GM11168 (cell line): ENCODE measurements around the gene NEAT1.

Source experiments
- in situ Hi-C: fragments of 300-500 bp; cut with MboI; formaldehyde crosslinking; loops from one replicate; pipeline ENCODE4 v1.12.0; 2022; ENCODE audit warnings: low sequenced_read_pairs; ENCODE audit not compliant: unreplicated experiment

The NEAT1 gene

DNA sequence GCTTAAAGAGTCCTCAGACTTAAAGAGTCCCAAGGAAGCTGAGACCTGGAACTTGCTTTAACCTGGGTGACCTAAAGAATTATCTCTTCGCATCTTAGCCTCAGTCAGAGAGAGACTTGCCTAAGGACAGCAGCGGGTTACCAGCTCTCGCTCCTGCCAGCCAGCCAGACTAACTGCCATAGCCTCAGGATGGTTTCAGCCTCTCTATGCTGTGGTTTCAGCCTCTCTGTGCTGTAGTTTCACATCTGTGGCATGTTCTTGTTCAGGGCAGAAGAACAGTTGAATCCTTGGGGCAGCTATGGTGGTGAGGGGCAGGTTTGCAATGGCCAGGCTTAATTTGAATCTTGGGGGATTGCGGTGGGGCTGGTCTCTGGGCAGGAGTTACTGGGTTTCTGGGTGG, 33.9 kb upstream of the NEAT1 start:
- in situ Hi-C loops: no loop called here

DNA sequence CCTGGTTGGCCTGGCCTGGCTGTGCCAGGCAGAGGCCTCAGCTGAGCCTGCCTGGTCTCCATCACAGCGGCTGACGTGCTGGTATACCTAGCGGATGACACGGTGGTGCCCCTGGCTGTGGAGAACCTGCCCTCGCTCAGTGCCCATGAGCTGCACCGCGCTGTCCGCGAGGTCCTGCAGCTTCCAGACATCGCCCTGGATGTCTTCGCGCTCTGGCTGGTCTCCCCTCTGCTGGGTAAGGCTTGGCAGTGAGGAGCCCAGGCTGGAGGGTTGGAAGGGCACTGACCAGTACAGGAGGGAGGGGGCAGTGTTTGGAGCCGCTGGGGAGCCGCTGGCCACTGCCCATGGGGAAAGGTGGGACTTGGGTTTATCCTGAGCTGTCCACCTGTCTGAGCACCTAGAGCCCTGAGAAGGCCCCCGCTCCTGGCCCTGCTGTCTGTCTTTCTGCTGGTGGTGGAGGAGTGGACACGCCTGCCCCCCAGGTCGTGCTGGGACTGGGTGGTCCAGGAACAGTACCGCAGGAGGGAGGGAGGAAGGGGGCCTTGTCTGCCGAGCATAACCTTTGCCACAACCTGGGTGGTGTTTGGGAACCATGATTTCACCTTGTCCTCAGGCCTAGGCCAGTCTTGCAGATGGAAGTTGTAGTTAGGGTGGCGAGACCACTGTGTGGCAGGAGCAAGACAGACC, 33.2 kb upstream of the NEAT1 start:
- in situ Hi-C loops: no loop called here

DNA sequence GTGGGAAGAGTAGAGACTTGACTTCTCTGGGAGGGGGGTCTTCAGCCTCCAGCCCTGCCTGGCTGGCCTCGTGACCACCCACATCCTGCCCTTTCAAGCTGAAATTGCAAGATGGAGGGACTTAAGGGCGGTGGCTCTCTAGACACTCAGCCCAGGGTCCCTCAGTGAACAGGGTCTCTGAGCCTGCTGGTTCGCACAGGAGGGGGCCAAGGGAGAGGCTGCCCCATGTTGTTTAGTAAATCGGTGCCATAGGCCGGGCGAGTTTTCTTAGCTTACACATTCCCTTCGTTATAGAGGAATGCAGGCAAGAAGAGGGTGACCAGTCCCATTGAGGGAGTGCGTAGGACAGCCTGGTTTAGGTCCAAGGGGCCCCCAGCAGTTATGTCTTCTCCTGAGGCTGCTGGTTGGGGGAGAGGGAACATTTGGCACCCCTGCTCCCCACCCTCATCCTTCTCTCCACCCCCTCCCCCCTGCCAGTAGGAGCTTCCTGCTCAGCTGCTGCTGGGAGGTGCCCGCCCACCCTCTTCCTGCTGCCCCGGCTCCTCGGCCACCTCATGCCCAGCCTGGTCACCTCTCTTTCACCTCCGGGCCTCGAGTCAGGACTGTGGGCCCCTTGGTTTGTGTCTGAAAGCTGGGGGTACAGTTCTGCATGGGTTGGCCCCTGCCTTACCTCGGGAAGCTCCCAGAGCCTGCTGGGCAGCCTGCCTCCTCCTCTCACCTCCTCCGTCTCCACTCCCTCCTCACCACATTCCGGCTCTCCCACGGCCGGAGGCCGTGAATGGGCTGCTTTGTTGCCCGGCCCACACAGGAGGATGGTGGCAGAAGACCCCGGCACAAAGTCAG, 32.3 kb upstream of the NEAT1 start:
- in situ Hi-C loops: no loop called here

DNA sequence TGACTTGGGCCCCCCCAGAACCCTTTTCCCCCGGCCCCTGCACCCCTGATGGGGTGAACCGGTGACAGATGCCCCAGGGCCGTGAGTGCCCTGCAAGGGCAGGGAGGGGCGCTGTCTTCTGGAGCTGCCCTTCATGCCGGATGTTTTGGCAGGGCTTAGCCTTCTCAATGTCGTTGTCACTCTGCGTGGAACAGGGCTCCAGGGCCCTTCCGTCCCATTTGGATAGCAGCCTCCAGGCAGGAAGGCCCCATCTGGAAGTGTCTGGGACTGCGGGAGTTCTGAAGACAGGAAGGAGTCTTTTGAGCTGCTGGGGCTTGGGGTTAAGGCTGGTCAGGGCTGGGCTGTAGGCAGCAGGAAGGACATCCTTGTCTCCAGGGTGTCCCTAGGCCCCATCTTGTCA, 31.6 kb upstream of the NEAT1 start:
- in situ Hi-C loops: no loop called here

DNA sequence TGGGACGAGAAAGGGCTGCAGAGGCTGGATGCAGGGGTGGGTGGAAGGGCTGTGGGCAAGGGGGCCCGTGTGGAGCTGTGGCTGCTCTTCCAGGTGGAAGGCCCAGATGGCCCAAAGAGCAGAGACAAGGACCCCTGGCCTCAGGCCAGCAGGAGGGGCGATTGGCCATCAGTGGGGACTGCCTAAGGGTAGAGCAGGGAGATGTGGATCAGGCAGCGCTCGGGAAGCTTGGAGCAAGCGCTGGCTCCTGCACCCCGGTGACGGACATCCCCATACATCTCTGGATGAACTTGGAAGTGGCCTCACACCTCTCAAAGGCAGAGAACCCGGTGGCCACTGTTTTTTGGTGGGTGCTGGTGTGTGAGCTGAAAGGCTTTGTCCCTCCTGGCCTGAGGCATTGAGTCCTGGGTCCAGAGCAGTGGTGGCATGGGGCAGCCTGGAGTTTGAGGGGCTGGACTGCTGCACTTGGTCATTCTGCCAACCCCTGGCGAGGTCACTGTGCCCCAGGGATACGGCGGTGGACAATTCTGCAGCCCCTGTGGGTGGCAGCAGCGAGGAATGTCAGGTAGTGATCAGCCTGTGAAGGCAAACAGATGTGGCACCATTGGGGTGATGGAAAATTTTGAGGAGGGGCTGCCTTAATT, 30.3 kb upstream of the NEAT1 start:
- in situ Hi-C loops: no loop called here

DNA sequence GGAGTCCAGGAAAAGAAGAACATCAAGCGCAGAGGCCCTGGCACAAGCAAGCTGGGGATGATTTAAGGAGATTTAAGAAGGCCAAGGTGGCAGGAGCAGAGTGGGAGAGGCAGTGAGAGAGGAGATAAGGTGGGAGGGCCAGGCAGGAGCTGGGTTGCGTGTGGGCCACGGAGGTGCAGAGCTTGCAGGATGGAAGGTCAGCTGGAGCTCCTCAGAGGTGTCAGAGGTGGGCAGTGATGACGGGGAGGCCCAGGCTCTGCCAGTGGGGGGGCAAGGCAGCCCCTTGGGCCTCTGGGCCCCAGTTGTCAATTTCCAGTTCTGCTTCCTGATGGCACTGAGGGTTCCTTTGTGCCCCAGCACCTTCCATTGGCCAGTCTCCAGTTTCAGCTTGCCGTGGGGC, 29.7 kb upstream of the NEAT1 start:
- in situ Hi-C loops: no loop called here

DNA sequence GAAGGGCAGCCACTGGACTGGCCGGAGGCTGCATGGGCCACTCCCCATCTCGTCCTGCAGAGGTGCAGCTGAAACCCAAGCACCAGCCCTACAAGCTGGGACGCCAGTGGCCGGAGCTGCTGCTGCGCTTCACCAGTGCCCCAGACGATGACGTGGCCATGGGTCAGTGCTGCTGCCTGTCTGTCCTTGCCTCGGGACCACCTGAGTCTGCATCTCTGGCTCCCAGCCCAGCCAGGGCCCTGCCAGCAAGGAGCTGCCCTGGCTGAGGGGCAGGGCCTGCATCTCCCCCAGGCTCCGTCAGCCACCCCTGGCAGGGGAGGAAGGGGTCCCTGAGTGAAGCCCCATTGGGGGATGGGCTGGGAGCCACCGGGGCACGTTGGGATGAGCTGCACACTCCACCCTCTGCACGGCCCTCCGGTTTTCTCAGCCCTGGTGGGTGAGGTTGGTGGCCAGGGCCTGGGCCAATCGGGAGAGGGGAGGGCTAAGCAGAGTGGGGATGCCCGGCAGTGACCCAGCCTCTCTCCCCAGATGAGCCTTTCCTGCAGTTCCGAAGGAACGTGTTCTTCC, 29.0 kb upstream of the NEAT1 start:
- in situ Hi-C loops: no loop called here

DNA sequence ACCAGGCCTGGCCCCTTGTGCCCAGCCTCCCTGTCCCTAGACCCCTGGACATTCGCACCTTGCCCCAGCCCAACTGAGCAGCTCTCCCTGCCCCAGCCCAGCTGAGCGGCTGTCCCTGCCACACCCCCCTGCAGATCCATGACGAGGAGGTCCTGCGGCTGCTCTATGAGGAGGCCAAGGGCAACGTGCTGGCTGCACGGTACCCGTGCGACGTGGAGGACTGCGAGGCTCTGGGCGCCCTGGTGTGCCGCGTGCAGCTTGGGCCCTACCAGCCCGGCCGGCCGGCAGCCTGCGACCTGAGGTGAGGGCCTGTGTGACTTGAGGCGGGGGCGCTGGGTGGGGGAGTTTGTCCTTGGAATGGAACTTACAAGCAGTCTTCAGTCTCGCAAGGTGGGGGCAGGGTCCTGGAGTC, 28.5 kb upstream of the NEAT1 start:
- in situ Hi-C loops: no loop called here

DNA sequence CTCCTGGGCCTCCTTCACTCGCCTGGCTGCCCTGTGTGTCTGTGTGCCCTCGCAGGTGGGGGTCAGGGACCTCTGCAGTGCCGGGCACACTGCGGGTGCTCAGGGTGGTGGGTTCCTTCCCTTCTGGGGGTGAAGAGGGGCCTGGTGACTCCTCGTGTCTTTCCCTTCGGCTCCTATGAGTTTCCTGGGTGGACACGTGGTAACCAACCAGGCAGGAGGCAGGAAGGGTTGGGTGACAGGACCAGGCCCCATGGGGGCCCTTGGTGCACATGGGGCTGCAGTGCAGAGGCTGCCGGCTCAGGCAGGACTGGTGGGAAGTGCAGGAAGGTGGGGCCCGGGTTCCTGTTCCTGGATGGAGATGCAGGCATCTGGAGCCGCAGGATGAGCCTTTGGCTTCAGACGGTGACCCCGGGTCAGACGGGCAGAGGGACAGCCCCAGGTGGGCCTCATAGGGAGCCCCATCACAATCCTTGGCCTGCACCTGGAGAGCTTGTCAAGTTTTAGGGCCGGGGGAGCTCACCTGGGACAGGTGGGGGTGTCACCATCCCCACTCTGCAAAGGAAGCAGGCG, 26.6 kb upstream of the NEAT1 start:
- in situ Hi-C loops: no loop called here

DNA sequence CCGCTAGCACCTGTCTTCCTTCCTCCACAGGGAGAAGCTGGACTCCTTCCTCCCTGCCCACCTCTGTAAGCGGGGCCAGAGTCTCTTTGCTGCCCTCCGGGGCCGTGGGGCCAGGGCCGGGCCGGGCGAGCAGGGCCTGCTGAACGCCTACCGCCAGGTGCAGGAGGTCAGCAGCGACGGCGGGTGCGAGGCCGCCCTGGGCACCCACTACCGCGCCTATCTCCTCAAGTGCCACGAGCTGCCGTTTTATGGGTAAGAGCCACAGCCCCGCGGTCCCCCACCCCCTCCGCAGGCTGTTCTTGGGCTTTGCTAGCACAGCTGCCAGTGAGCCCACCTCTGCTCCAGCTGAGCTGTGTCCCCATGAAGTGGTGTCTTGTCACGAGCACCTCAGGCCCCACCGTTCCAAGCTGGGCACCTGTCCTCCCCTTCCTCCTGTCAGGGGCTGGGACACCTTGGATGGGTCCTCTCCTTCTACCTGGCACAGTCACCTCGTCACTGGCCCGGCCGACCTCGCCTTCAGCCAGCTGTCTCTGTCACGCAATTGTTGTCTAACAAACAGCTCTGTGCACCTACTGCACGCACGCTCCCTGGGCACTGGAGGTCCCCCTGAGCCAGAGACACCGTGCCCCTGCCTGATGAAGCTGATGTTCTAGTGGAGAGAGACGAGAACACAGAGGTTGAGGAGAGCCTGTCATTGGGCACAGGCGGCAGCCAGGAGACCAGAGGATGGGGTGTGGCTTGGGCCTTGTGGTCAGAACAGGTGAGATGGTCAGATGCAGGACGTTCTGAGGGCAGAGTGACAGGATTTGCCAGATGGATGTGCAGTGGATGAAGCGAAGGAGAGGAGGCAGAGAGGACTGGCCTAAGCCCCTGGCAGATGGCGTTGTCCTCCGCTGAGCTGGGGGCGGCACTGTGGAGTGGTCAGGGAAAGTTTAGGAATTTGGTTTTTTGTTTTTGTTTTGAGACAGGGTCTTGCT, 25.5 kb upstream of the NEAT1 start:
- in situ Hi-C loops: no loop called here

DNA sequence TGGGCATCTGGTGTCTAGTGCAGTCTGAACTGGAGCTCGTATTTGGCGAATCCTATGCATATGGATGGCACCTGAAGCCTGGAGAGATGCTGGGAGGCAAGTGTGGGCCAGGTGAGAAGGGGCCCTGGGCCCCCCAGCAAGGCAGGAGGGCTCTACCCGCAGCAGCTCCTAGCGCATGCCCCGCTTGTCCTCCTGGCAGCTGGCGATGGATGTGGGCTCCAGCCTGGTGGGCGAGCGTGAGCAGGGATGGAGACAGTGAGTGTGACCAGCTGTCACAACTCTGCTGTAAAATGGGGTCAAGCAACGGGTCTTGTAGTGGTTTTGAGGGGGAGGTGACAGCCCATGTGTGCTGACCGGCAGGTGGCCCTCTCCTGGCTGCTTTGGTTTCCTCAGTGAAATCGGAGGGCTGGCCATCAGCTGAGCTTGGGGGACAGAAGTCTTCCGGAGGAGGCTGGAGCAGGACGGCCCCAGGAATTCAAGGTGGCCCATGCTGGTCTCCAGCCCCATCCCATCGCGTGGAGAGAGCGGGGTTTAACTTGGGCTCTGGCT, 24.2 kb upstream of the NEAT1 start:
- in situ Hi-C loops: no loop called here

DNA sequence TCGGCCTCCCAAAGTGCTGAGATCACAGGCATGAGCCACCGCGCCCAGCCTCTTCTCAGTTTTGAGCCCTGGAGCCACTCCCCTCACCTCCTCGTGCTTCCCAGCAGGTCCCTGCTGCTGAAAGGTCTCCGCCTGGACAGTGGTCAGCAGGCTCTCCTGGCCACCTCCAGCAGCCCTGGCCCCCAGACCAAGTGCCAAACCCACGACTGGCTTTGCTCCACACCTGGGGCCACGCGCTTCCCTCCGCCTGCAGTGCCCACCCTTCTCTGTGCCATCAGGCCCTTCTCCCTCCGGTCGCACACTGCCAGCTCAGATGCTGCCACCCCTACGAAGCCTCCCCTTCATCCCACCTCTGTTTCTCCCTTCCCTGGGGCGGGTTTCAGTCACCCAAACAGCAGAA, 23.3 kb upstream of the NEAT1 start:
- in situ Hi-C loops: no loop called here

DNA sequence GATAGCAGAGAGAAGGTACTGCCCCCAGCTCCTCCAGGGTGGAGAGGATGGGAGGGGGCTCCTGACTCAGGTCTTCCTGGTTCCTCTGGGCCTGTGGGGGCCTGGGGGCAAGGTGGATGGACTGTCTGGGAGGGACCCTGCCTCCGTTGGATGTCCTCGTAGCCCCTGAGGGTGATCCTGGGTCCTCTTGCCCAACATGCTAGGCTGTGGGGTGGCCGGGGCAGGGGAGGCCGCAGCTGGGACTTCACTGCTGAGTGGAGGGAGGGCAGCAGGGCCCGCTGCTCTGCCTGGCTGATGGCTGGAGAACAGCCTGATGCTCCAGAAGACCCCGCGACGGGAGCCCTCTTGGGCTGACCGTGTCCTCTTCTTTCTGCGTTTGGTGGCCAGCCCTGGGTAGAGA, 22.8 kb upstream of the NEAT1 start:
- in situ Hi-C loops: no loop called here

DNA sequence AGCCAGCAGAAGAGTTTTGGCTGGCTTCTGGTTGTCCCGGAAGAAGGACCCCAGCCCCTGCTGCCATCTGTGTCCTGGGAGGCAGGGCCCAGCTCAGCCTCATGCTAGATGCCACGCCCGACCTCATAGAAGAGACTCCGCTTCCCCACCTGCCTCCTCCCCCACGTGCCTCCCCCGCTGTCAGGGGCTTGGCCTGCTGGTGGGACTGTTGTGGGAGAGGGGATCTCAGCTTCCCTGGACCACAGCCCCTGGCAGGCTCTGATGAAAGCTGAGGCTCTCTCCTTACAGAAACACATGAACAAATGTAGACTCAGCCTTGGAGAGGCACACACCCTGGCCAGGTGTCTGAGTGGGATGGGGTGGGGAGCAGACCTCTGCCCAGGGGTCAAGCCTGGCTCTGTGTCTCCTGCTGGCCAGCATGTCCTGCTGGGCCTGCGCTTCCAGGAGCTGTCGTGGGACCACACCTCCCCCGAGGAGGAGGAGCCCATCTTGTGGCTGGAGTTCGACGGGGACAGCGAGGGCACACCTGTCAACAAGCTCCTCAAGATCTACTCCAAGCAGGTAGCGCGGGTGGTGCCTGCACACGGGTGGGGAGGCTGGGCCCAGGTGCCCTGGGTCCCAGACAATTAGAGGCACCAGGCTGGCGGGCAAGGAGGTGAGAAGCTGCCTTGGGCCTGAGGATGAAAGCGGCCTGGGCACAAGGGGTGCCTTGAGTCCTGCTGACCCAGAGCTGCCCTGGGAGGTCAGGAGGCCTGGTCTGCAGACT, 22.1 kb upstream of the NEAT1 start:
- in situ Hi-C loops: no loop called here

DNA sequence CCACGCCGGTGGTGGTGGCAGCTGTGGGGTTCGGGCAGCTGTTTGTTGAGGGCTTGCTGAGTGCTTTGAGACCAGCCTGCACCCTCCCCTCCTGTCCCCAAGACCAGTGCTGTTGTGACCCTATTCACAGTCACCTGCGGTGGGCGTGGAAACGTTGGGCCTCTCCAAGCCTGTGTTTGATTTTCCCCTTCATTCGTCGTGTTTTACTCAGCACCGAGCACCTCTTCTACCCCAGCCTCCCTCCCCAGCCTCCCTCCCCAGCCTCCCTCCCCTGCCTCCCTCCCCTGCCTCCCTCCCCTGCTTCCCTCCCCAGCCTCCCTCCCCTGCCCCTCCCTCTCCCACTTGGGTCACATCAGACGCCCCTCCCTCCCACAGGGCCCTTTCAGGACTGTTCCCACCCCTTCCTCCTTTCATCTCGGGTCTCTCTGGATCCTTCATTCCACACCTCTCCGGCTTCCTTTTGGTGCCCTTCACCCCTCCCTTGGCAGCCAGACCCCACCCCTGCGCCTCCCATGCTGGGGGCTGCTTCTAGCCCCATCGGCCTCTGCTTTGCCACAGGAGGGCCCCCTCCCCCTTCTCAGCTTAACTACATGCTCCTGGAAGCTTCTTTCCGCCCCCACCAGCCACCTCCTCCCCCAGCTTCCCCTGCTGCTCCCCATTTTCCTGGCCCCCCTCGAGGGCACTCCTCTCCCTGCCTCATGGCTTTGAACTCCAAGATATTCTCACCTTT, 21.4 kb upstream of the NEAT1 start:
- in situ Hi-C loops: no loop called here

DNA sequence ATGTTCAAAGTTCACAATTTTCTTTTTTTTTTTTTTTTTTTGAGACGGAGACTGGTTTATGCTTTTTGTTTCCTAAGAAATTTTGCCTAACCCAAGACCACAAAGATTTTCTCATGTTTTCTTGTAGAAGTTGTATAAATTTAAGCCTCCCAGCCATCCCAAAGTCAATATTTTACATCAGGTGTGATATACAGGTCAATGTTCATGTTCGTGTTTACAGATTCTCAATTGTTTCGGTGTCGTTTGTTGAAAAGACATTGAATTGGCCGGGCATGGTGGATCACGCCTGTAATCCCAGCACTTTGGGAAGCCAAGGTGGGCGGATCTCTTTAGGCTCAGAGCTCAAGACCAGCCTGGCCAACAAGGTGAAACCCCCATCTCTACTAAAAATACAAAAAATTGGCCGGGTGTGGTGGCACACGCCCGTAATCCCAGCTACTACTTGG, 20.8 kb upstream of the NEAT1 start:
- in situ Hi-C loops: no loop called here

DNA sequence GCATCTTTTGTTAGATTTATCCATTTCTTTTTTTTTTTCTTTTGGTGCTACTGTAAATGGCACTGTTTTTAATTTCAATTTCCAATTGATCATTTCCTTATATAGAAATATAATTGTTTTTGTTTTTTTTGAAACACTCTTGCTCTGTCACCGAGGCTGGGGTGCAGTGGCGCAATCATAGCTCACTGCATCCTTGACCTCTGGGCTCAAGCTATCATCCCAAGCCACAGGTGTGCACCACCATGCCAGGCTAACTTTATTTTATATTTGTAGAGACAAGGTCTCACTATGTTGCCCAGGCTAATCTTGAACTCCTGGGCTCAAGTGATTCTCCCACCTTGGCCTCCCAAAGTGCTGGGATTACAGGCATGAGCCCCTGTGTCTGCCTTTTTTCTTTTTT, 19.8 kb upstream of the NEAT1 start:
- in situ Hi-C loops: no loop called here

DNA sequence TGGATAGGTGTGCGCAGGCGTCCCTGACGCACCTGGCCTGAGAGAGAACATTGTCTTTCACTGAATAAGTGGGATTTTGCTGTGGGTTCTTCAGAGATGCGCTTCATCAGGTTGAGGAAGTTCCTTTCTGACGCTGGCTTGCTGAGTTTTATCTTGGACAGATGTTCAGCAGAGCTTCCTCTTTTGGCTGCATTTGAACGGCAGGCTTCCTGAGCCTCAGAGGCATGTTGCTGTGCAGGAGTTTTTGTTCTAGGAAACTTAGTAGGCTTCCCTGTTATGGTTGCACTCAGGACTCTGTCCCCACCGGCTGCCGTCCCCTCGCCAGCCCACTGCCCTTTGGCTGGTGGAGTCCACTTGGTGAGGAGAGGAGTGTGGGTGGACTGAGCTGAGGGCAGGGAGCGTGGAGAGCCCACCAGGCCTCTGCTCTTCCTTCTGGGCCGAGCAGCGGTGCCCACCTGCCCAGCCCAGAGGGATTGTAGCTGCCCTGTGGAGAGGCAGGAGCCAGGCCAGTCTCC, 18.9 kb upstream of the NEAT1 start:
- in situ Hi-C loops: no loop called here
